Gastrocnemius medialis (tissue), 4 donors: ENCODE results near the gene PAX5.

Source experiments
- POLR2A ChIP-seq, 2 donors: fragments of 450-650 bp; IDR thresholded peaks; one replicate each; pipeline ENCODE4 v1.6.1; 2017; ENCODE audit warnings: antibody characterized with exemption in 2 of 2, mild to moderate bottlenecking in 2 of 2, moderate library complexity in 2 of 2
- TF ChIP-seq, protein P1 (sequence below), 5 experiments: fragments of 450-650 bp in 3 of 5; fragments of 200-600 bp in 2 of 5; sonication (generic) in 2 of 5; IDR thresholded peaks in 4 of 5; conservative IDR thresholded peaks in 1 of 5; 1 replicate in 4 of 5; 2 replicates in 1 of 5; pipeline ENCODE4 v1.5.1; 2016 to 2019; ENCODE audit warnings: antibody characterized with exemption in 5 of 5, mild to moderate bottlenecking in 3 of 5, moderate library complexity in 3 of 5

DNA sequence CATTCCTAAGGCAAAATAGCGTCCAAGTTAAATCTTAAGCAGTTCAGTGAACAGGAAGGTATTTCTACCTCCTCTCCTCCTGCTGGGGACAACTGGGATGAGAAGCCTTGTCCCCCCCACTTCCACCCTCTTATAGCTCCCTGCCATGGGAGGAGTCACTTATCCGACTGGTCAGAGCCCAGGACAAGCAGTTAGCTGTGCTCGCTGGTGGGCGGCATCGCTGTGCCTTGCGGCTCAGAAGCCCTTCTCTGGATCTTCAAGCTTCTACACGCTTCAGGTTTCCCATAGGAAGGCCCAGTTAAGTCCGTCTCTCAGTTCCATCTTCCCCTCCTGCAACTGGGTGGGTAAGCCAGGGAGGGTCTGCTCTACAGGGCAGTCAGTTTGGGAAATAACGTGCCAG is 77.2 kb downstream of the PAX5 start:
- TF ChIP-seq POLR2A (IDR thresholded peaks at IDR 0.05), result no peak
- TF ChIP-seq, protein P1, sequence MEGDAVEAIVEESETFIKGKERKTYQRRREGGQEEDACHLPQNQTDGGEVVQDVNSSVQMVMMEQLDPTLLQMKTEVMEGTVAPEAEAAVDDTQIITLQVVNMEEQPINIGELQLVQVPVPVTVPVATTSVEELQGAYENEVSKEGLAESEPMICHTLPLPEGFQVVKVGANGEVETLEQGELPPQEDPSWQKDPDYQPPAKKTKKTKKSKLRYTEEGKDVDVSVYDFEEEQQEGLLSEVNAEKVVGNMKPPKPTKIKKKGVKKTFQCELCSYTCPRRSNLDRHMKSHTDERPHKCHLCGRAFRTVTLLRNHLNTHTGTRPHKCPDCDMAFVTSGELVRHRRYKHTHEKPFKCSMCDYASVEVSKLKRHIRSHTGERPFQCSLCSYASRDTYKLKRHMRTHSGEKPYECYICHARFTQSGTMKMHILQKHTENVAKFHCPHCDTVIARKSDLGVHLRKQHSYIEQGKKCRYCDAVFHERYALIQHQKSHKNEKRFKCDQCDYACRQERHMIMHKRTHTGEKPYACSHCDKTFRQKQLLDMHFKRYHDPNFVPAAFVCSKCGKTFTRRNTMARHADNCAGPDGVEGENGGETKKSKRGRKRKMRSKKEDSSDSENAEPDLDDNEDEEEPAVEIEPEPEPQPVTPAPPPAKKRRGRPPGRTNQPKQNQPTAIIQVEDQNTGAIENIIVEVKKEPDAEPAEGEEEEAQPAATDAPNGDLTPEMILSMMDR (IDR thresholded peaks at IDR 0.05 in 4 of 5, conservative IDR thresholded peaks at IDR 0.05 in 1 of 5), result no peak
